DMS153 treated with DMSO at 0.1 percent for 48 hours (cell line): ENCODE results near the gene LATS2.
"Not testable (repeated sequence)": the region's sequence is repeated elsewhere in the genome, so short reads cannot be mapped to it uniquely, and the experiment has no call there.

Source experiments
- DNase-seq: peaks from one replicate; lab custom pipeline; 2025; ENCODE audit not compliant: unreplicated experiment; lab: John Stamatoyannopoulos, UW

LATS2 gene

DNA sequence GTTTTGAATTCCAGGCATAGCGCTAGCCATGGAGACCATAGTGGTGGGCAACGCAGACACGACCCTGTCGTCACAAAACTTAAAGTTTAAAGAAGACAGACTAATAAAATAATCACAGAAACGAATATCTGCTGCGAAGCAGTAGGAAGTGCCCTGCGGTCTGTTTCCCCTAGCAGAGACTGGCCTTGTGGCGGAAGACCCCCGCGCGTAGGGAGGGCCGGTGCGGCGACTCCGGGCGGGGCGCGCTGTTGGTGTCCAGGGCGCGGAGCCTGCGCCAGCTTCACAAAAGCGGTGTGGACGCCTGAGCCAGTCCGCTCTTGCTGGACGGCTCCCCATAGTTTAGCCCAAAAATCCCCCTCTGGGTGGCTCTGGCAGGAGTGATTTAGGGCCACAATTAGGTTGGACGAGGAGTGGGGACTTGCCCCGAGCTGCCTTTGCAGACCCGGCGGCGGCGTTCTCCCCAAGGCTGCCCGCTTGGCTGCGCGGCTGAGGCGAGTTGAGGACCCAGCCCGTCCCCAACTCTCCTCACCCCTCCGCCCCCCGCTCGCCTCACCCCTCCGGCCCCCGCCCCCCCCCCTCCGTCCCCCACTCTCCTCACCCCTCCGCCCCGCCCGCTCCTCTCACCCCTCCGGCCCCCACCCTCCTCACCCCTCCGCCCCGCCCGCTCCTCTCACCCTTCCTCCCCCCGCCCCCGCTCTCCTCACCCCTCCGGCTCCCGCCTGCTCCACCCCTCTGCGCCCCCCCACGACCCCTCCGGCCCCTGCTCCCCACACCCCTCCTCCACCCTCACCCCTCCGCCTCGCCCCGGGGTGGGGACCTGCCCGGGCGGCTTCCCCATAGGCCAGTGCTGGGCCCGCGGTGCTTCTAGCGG, 14.2 kb upstream of the LATS2 start:
- DNase-seq: no peak

DNA sequence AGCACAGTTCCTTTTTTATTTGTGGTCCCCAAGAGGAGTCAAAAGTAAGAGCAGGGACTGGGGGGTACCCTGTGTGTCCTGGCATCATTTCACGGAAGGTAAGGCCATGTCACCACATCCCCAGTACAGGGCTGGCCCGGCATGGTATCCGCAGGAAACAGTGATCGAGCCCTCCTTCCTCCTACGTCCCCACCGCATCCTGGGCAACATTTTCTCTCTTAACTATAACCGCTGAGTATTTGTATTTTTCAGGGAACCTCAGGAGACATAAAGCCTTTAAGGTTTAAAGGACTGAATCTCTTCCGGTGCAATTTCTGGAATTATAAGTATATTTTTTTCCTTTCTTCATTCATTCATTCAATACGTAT, 13.6 kb upstream of the LATS2 start:
- no peak for DNase-seq

GRCh38 chr13:21074546-21074945, 13.2 kb upstream of the LATS2 start:
- no peak for DNase-seq

- DNase-seq: no peak
Measured at GRCh38 chr13:21071924-21072323, 10.5 kb upstream of the LATS2 start.

DNA sequence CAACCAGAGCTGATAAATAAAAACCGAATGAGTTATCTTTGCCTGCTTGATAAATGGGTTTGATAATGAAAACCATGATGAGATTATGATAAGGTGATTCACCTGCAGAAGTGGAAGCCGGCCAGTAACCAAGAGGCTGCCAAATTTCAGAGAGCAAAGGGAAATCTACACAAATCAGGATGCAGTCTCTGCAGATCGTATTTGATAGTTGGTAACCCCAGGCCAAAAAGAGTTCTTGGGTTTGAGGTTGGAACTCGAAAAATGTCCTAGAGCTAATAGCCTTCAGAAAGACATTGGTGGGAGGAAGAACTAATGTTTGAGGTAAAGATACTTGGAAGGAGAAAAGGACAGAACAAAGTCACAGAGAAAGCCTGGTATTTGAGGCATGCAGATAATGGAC, 9.6 kb upstream of the LATS2 start:
- DNase-seq: no peak

DNA sequence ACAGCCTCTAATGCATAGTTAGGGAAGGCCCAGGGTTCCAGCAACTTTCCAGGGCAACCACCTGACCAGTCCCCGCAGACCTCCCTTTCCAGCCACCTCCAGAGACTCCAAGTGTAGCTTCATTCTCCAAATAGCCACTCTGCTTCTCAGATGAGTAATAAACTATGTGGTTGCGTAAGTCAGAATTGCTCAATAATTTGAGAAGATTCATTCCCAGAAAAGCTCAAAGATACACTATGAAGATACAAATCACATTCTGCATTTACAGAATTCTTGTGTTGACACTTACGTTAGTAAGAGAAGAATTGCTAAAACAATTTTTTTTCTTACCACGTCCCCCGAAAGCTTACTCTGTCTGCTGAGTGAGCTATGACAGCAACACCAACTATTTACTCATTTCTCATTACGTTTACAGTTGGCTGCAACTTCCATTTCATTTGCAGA, 8.2 kb upstream of the LATS2 start:
- DNase-seq: no peak

DNA sequence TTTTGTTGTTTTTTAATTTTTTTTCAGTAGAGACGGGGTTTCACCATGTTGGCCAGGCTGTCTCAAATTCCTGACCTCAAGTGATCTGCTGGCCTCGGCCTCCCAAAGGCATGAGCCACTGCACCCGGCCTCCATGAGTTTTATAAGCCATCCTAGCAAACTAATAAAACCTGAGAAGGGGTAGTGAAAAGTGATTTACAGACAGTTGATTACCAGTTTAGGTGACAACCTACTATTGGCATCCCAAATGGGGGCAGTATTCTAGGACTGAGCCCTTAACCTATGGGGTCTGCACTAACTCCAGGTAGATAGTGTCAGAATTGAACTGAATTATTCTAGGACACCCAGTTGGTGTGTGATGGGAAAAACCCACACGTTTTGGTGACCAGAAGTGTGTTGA, 6.5 kb upstream of the LATS2 start:
- no peak for DNase-seq

GRCh38 chr13:21066946-21067345, 5.6 kb upstream of the LATS2 start:
- no peak for DNase-seq

DNA sequence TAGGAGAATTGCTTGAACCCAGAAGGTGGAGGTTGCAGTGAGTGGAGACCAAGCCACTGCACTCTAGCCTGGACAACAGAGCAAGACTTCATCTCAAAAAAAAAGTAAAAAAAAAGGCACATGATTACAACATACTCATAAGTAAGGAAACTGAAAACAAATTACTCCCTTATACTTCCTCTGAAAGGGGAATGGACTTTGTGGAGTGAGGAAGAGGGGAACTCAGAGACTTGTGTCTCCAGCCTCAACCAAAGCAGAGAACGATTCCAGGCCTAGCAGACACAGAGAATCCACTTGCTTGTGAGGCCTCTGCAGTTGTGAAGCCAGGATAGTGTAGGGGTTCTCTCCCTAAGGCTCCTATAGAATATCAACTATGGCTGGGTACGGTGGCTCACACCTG, 4.3 kb upstream of the LATS2 start:
- no peak for DNase-seq

- DNase-seq: no peak
Measured at GRCh38 chr13:21063031-21063430, 1.6 kb upstream of the LATS2 start.

- DNase-seq: no peak
Measured at GRCh38 chr13:21060338-21061028, 903 bp downstream of the LATS2 start.

- DNase-seq: no peak
Measured at GRCh38 chr13:21059641-21060337, 1.6 kb downstream of the LATS2 start.

GRCh38 chr13:21058361-21058760, 3.0 kb downstream of the LATS2 start:
- no peak for DNase-seq

DNA sequence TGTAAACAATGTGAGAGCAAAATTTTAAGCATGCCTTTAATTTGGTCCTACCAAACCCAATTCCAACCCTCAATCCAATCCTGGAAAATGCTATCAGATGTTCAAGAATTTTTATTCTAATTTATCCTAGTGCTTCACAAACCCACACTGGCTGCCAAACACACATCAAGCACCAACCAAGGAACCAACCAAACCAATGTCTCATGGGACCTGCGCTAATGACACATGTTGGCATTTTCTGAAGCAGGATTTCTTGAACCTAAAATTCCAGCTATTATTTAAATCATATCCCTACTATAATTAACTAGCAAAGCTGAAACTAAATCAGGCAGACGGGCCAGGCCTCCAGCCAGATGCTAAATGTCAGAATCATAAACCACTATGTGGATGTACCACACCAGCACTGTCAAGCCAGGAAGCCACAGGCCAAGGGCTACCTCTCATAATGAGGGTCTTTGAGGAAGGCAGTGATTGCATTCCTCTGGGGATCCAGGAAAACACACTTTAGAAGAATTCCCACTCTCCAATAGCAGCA, 5.8 kb downstream of the LATS2 start:
- no peak for DNase-seq

GRCh38 chr13:21055016-21055415, 6.4 kb downstream of the LATS2 start:
- no peak for DNase-seq

DNA sequence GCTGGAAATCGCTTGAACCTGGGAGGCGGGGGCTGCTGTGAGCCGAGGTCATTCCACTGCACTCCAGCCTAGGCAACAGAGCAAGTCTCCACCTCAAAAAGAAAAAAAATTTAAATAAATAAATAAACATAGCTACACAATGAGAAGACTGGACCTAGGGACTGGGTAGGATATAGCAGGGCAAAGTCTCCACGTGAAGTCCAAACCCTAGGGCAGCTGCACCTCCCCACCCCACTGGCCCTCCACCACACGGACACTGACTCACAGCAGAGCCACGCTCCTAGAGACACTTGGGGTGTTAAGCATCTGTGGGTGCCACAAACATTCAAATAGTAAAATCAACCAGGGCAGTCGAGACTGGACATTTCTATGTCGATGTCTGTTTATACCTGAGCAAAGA, 7.1 kb downstream of the LATS2 start:
- no peak for DNase-seq

DNA sequence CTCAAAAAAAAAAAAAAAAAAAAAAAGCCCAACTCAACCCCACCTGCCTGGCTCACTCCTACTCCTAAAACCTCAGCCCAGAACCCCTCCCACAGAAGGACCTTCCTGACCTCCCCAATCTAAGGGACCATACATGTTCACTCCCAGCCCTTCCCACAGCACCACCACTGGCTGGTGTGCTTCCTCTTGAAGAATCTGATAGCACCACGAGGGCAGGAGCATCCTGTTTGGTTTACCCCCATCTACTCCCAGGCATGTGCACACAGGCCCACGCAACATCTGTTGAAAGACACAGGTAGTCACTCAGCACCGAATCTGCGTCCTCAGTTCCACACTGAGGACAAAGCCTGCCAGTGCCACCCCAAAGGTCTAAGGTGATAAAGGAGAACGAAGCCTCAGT, 8.2 kb downstream of the LATS2 start:
- no peak for DNase-seq

DNA sequence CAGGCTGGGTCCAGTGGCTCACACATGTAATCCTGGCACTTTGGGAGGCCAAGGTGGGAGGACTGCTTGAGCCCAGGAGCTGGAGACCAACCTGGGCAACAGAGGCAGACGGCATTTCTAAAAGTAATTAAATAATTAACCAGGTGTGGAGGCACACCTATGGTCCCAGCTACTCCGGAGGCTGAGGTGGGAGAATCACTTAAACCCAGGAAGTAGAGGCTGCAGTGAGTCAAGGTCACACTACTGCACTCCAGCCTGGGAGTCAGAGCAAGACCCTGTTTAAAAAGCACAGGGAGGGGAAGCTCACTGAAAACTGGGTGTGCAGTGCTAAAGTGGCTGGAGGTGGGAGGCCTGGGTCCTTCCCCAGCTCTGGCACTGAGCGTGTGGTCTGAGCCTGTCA, 9.7 kb downstream of the LATS2 start:
- no peak for DNase-seq

- DNase-seq: no peak
Measured at GRCh38 chr13:21050288-21051197, 10.8 kb downstream of the LATS2 start.

GRCh38 chr13:21049731-21050130, 11.7 kb downstream of the LATS2 start:
- DNase-seq: not testable (repeated sequence)
